NCI-H748 (cell line): Measurements from ENCODE around the gene CSK.

Source experiments
- DNase-seq: peaks from one replicate; lab custom pipeline; 2025; ENCODE audit not compliant: unreplicated experiment; lab: John Stamatoyannopoulos, UW

Gene CSK

GRCh38 chr15:74840851-74841775 is 59.2 kb downstream of the CSK start:
- no peak for DNase-seq

GRCh38 chr15:74841891-74842373 is 60.1 kb downstream of the CSK start:
- DNase-seq: no peak

DNA sequence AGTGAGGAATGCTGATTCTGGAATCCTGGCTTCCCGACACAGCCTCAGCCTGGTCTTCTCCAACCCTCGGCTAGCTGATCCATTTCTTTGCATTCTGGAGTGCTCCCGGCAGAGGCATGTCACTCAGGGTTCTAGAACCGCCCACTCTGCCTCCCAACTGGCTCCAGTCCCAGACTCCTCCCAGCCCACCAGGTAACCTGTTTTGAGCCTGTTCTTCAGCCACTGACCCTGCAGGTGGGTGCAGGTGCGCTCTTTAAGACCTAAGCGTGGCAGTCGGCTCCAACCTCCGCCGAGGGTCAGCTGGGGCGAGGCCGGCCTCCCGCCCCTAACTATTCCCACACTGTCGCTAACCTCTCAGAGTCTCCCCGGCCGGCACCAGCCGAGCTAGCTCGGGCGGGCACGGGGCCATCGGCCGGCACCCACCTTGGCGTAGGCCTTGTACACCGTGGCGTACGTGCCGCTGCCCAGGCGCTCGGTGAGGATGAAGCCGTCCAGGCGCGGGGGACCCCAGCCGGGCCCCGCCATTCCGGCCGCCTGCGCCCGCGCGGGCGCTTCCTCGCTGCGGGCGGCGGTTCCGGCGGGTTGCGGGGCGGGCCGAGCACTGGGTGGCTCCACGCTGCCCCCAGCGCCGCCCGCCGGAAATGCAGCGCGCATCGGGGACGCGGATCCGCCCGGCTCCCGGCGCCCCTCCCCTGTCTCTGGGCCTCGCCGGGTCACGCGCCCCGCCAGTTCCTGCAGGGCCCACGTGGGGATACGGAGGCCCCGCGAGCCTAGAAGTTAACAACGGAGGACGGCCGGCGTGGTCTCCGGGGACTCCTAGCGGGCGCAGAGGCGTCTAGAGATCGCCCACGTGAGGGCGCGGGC is 60.9 kb downstream of the CSK start, which contains the start of gene ULK3:
Gene ULK3, minus strand, starts transcription at position 576 of the 864 bp plus-strand sequence. Its CDS starts 51 bp downstream, at position 525.
- peak; percentile 88 for DNase-seq

DNA sequence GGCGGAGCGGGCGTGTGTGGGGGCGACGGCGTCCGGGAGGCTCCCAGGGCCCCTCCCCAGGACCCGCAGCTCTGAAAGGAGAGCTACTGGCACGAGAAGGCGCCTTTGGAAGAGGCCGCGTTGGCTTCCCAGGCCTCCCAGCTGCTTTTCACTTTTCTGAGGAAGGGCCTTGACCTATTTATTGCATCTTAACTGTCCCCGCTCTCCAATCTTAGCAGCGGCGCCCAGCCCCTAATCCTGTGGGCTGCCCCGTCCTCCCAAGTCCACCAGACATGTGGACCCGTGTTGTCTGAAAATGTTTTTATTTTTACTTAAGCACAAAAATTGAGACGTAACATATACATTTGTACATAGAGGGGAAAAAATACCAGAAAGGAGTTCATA is 61.6 kb downstream of the CSK start:
- DNase-seq: no peak

- DNase-seq: no peak
Observed at GRCh38 chr15:74843891-74844299, 62.0 kb downstream of the CSK start.

GRCh38 chr15:74844319-74845207 is 62.7 kb downstream of the CSK start:
- no peak for DNase-seq

GRCh38 chr15:74845208-74845568 is 63.3 kb downstream of the CSK start:
- no peak for DNase-seq

- DNase-seq: no peak
Observed at GRCh38 chr15:74845581-74845980, 63.7 kb downstream of the CSK start.

GRCh38 chr15:74847432-74847831 is 65.6 kb downstream of the CSK start:
- no peak for DNase-seq

- no peak for DNase-seq
Observed at GRCh38 chr15:74850393-74850792, 68.5 kb downstream of the CSK start.

DNA sequence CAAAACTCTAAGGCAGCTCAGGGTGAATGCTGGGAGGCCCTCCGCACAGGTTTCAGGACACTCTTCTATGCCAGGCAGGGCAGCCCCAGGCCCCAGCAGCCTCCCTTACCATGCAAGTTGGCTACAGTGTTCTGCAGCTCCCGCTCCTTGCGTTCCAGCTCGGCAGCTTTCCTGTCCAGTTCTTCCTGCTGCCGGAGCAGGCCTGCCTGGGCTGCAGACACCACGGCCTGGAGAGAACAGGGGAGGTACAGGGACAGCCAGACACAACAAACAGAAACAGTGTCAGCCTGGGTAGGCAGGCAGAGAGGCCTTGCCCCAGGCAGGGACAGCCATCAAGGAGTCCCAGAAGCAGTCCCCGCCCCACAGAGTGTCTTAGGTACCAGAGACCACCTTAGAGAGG is 70.1 kb downstream of the CSK start:
- DNase-seq: no peak
